HG02678 (cell line): Measurements from ENCODE around the gene ASPM.
"Not testable (repeated sequence)": the region's sequence is repeated elsewhere in the genome, so short reads cannot be mapped to it uniquely, and the experiment has no call there.

Experiments
- ATAC-seq: cut with Tn5 transposase; IDR thresholded peaks from one replicate; pipeline ENCODE4 v1.9.1; 2021; ENCODE audit warnings: mild to moderate bottlenecking, moderate library complexity; ENCODE audit not compliant: unreplicated experiment

The ASPM gene

DNA sequence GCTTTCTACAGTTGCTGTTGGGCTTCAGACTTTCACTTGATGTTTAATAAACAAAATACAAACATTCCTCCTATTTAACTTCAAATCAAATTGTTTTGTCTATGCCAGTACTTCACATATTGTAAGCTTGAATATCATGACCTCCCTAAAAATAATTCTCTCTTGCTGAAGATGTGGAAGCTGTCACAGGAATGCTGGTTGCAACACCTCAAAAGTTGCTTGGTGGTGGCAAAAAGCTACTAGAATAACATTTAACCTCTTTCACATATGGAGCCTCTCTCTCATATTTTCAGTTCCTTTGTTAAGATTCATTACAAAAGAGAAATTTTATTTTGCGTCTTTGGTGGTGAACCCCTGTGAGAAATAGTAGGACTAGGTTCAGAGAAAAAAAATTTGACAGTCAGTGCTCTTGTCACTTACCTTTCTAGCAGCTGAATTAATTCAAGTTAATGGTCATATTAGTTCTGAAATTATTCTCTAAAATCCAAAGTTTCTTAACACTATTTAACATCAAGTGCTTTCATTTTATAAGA lies 53.9 kb downstream of the ASPM start:
- no peak for ATAC-seq

DNA sequence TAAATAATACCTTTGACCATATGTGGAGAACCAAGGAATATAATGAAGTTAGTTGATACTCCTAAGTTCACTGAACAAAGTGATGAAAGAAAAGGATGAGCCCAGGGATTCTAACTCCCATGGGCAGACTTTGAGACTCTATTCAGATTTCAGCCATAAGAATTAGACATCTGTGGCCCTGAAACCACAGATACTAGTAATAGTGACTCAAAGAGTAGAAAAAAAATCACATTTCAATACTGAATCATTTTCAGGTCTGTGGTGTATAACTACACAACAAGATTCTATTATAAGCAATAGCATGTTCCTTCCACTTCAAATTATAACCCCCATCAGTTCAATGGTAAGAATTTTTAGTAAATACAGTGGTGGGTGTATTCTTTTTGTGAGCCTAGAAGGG lies 63.0 kb downstream of the ASPM start:
- no peak for ATAC-seq

GRCh38 chr1:197081117-197081753 lies 65.2 kb downstream of the ASPM start:
- ATAC-seq, result no peak

GRCh38 chr1:197080323-197080722 lies 66.1 kb downstream of the ASPM start:
- no peak for ATAC-seq

DNA sequence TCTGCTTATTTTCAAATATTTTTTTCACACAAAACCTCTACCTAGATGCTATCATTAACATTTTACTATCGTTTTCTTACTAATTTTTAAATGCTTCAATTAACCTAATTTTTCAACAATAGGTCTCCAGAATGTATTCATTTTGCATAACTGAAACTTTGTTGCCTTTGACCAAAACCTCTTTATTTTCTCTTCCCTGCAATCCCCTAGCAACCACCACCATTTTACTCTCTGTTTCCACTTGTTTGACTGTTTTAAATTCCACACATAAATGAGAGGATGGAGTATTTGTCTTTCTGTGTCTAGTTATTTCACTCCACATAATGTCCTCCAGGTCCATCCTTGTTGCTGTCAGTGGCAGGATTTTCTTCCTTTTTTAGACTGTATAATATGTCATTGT lies 69.9 kb downstream of the ASPM start:
- ATAC-seq, result no peak

- ATAC-seq, result no peak
Measured at GRCh38 chr1:197073978-197074377, 72.5 kb downstream of the ASPM start.

- no peak for ATAC-seq
Measured at GRCh38 chr1:197067457-197067818, 79.0 kb downstream of the ASPM start.

GRCh38 chr1:197066719-197067456 lies 79.6 kb downstream of the ASPM start, which contains the start of gene F13B:
Gene F13B (minus strand): TSS chr1:197067260. CDS start chr1:197067223, 37 bp downstream.
- ATAC-seq, result no peak

DNA sequence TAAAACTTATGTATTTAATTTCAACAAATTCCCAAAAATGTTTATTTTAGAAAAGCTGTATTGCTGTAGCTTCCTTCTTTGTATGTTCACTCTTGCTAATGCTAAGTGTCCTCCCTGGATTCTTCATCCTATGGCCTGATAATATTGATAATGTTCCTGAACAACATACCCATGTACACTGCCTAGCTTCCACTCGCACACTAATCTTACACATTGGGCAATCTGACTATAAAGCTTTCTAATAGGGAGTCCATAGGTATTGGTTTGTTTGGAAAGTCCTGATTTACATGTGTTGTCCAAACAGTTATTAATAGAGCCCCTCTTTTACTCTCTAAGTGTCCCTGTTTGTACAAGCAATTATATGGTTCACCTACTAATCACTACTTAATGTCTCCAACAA lies 80.2 kb downstream of the ASPM start:
- no peak for ATAC-seq

GRCh38 chr1:197065559-197065958 lies 80.9 kb downstream of the ASPM start:
- no peak for ATAC-seq

GRCh38 chr1:197063212-197063611 lies 83.3 kb downstream of the ASPM start:
- ATAC-seq, result peak; percentile 19

GRCh38 chr1:197062692-197063091 lies 83.8 kb downstream of the ASPM start:
- ATAC-seq, result peak; percentile 75

DNA sequence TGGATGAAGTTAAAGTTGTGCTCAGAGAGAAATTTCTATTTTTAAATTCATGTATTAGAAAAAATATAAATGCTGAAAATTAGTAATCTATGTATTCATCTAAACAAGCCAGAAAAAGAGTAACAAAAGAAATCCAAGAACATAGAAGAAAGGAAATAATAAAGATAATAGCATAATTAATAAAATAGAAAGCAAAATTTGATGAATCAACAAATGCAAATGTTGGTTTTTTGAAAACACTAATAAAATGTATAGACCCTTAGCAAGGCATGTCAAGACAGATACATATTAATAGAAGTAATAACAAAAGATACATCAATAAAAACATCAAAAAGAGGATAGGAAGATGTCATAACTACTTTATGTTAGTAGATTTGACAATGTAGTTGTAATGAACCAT lies 97.4 kb downstream of the ASPM start:
- ATAC-seq, result no peak

- ATAC-seq, result no peak
Measured at GRCh38 chr1:197042676-197043341, 103.7 kb downstream of the ASPM start.

- ATAC-seq, result no peak
Measured at GRCh38 chr1:197041486-197042353, 104.7 kb downstream of the ASPM start.

DNA sequence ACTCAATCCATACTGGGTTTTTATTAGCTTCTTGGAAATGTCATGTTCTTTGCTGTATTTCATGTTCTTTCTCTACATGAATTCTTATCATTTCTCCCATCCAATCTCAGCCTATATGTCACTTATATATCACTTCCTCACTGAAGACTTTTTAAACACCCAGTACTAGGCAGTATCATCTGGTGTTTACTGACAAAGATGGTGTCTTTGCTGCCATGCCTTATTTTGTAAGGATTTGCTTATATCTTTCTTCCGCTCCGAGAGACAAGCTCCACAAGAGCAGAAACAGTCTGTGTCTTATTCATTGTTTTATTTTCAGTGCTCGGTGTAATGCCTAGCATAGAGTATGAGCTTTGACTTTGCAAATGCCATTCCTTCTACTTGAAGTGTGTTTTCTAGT lies 109.6 kb downstream of the ASPM start:
- no peak for ATAC-seq

GRCh38 chr1:197034631-197035339 lies 111.7 kb downstream of the ASPM start:
- not testable (repeated sequence) for ATAC-seq
